Measurements from ENCODE around the gene ZSCAN9.

Gene ZSCAN9

GRCh38 chr6:28203201-28203600 is 21.9 kb upstream of the ZSCAN9 start:
- no peak for TF ChIP-seq TCF12 (IDR thresholded peaks at IDR 0.05; ENCODE audit: low read depth)
- TF ChIP-seq NFIC (IDR thresholded peaks at IDR 0.05): no peak
- no peak for TF ChIP-seq CREB1 (IDR thresholded peaks at IDR 0.05; ENCODE audit: low read depth)

DNA sequence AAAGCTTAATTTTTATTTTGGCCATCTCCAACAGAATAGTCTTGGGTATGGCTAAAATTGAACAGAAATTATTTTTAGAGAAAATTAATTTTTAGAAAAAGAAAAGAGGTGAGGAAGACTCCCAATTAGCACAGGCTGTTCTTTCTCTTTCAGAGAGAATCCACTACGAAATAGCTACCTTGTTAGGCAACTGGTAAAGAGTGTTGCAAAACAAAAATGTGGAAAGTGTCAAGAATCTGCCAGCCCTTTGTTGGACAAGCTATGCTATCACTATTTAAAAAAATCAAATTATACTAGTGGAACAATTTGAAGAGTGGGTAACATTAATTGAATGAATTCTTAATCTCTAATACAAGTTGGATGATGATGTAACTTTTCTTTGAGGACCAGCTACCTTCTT is 19.2 kb upstream of the ZSCAN9 start:
- TF ChIP-seq YY1 (IDR thresholded peaks at IDR 0.05; ENCODE audit: low read depth): no peak
- TF ChIP-seq USF1 (IDR thresholded peaks at IDR 0.05): no peak
- TF ChIP-seq TEAD4 (IDR thresholded peaks at IDR 0.05): no peak
- no peak for TF ChIP-seq TCF12 (IDR thresholded peaks at IDR 0.05; ENCODE audit: low read depth)
- TF ChIP-seq CEBPB (IDR thresholded peaks at IDR 0.05): no peak
- no peak for TF ChIP-seq REST (IDR thresholded peaks at IDR 0.05; ENCODE audit: low read depth)
- no peak for TF ChIP-seq FOXM1 (IDR thresholded peaks at IDR 0.05; ENCODE audit: borderline replicate concordance, low read depth)
- no peak for TF ChIP-seq MAX (IDR thresholded peaks at IDR 0.05)
- no peak for TF ChIP-seq EGR1 (IDR thresholded peaks at IDR 0.05)
- no peak for TF ChIP-seq ZBTB7A (IDR thresholded peaks at IDR 0.05; ENCODE audit: low read depth)
- TF ChIP-seq NFIC (IDR thresholded peaks at IDR 0.05): no peak
- TF ChIP-seq CREB1 (IDR thresholded peaks at IDR 0.05; ENCODE audit: low read depth): no peak
- no peak for TF ChIP-seq RAD21 (IDR thresholded peaks at IDR 0.05; ENCODE audit: low read depth)
- TF ChIP-seq TAF1 (IDR thresholded peaks at IDR 0.05; ENCODE audit: low read depth): no peak

DNA sequence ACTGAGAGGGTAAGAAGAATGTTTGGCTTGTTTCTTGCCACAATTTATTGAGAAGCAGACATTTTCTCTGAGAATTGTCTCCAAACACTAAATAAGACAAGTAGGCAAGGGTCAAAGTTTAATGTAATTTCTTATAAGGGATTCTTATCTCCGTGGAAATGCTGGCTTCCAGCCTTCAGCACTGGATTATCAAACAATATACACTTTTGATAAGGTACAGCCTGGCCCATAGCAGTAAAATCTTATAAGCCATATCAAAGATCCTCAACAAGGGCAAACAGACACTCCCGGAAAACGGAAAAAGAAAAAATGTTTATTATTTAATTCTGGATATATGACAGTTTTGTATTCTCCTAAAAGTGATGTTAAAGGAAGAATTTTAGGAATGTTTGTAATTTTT is 18.5 kb upstream of the ZSCAN9 start:
- TF ChIP-seq CREB1 (IDR thresholded peaks at IDR 0.05; ENCODE audit: low read depth) (no peak), ZBTB7A (IDR thresholded peaks at IDR 0.05; ENCODE audit: low read depth) (no peak), USF1 (IDR thresholded peaks at IDR 0.05) (no peak), FOXM1 (IDR thresholded peaks at IDR 0.05; ENCODE audit: borderline replicate concordance, low read depth) (no peak), REST (IDR thresholded peaks at IDR 0.05; ENCODE audit: low read depth) (no peak), TCF12 (IDR thresholded peaks at IDR 0.05; ENCODE audit: low read depth) (no peak), RAD21 (IDR thresholded peaks at IDR 0.05; ENCODE audit: low read depth) (no peak), CEBPB (IDR thresholded peaks at IDR 0.05) (no peak), YY1 (IDR thresholded peaks at IDR 0.05; ENCODE audit: low read depth) (no peak), EP300 (IDR thresholded peaks at IDR 0.05; ENCODE audit: borderline replicate concordance) (no peak), EGR1 (IDR thresholded peaks at IDR 0.05) (no peak), MAX (IDR thresholded peaks at IDR 0.05) (no peak)

- no peak for TF ChIP-seq TEAD4 (IDR thresholded peaks at IDR 0.05)
- TF ChIP-seq EGR1 (IDR thresholded peaks at IDR 0.05): no peak
- no peak for TF ChIP-seq TAF1 (IDR thresholded peaks at IDR 0.05; ENCODE audit: low read depth)
- TF ChIP-seq CEBPB (IDR thresholded peaks at IDR 0.05): no peak
- TF ChIP-seq RAD21 (IDR thresholded peaks at IDR 0.05; ENCODE audit: low read depth): no peak
- TF ChIP-seq FOXM1 (IDR thresholded peaks at IDR 0.05; ENCODE audit: borderline replicate concordance, low read depth): no peak
- TF ChIP-seq TCF12 (IDR thresholded peaks at IDR 0.05; ENCODE audit: low read depth): no peak
- TF ChIP-seq EP300 (IDR thresholded peaks at IDR 0.05; ENCODE audit: borderline replicate concordance): no peak
- TF ChIP-seq YY1 (IDR thresholded peaks at IDR 0.05; ENCODE audit: low read depth): no peak
- TF ChIP-seq NFIC (IDR thresholded peaks at IDR 0.05): no peak
- TF ChIP-seq MAX (IDR thresholded peaks at IDR 0.05): no peak
Observed at GRCh38 chr6:28206928-28207509, 18.1 kb upstream of the ZSCAN9 start.

DNA sequence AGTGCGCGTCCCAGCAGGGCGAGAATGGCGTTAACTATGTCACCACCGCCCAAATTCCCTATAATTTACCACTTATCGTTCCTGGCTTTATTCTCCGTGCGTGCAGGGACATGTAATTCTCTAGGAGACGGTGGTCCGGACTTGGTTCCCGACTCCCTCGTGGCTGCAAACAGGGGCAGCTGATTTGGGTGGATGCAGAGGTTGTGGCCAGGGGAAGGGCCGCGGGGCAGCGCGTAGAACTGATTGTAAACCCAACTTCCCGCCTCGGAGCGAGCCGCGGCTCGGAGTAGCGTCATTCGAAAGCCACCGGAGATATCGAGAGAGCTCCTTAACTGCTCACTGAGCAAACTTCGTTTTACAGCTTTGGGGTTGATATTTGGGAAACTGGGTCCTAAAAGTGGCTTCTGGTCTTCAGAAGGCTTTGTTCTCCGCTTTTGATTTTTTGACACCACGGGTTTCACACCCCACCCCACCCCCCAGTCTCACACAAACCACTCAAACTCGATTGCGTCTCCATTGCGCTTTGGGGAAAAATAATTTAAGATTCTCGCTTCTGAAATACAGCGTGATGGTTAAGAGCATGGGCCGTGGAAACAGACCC is 17.5 kb upstream of the ZSCAN9 start:
- TF ChIP-seq MAX (IDR thresholded peaks at IDR 0.05): no peak
- no peak for TF ChIP-seq ZBTB7A (IDR thresholded peaks at IDR 0.05; ENCODE audit: low read depth)
- no peak for TF ChIP-seq FOXM1 (IDR thresholded peaks at IDR 0.05; ENCODE audit: borderline replicate concordance, low read depth)
- no peak for TF ChIP-seq TCF12 (IDR thresholded peaks at IDR 0.05; ENCODE audit: low read depth)
- TF ChIP-seq YY1 (IDR thresholded peaks at IDR 0.05; ENCODE audit: low read depth): no peak
- no peak for TF ChIP-seq CREB1 (IDR thresholded peaks at IDR 0.05; ENCODE audit: low read depth)
- no peak for TF ChIP-seq EGR1 (IDR thresholded peaks at IDR 0.05)
- TF ChIP-seq TEAD4 (IDR thresholded peaks at IDR 0.05): no peak
- no peak for TF ChIP-seq NFIC (IDR thresholded peaks at IDR 0.05)
- no peak for TF ChIP-seq RAD21 (IDR thresholded peaks at IDR 0.05; ENCODE audit: low read depth)
- no peak for TF ChIP-seq USF1 (IDR thresholded peaks at IDR 0.05)
- no peak for TF ChIP-seq REST (IDR thresholded peaks at IDR 0.05; ENCODE audit: low read depth)
- TF ChIP-seq TAF1 (IDR thresholded peaks at IDR 0.05; ENCODE audit: low read depth): no peak
- TF ChIP-seq CEBPB (IDR thresholded peaks at IDR 0.05): no peak
- no peak for TF ChIP-seq EP300 (IDR thresholded peaks at IDR 0.05; ENCODE audit: borderline replicate concordance)

Data from Ishikawa (cell line).